HL-60 (cell line): ENCODE measurements around the gene PCGF6.
A peak's percentile ranks its signal among the peaks of the same experiment; 100 is the strongest.

ENCODE experiments used
- DNase-seq, 2 experiments: peaks; one replicate each; pipeline ENCODE4 v3.0.0-alpha.2; 2010 to 2020; ENCODE audit warnings: low read depth in 1 of 2, low spot score in 1 of 2
- H3K27ac ChIP-seq: fragments of 250-450 bp; sonication (Bioruptor Pico); replicated peaks from 2 replicates; pipeline ENCODE4 v1.5.1; 2020; ENCODE audit warnings: mild to moderate bottlenecking, moderate library complexity
- H3K27me3 ChIP-seq: fragments of 250-450 bp; sonication (Bioruptor Pico); 2 replicates; pipeline ENCODE4 v1.5.1; 2021; ENCODE audit warnings: mild to moderate bottlenecking, moderate library complexity; ENCODE audit not compliant: insufficient read depth, poor library complexity, severe bottlenecking
- H3K4me3 ChIP-seq: replicated peaks from 2 replicates; pipeline ENCODE4 v1.5.1; 2011; ENCODE audit warnings: mild to moderate bottlenecking, control low read depth, low read length; ENCODE audit not compliant: insufficient read depth
- GABPA ChIP-seq: IDR thresholded peaks from 2 replicates; pipeline ENCODE4 v1.6.1; 2012; ENCODE audit warnings: low read depth
- POLR2AphosphoS5 ChIP-seq: IDR thresholded peaks from 2 replicates; pipeline ENCODE4 v1.6.1; 2012; ENCODE audit warnings: low read depth
- SPI1 ChIP-seq: IDR thresholded peaks from 2 replicates; pipeline ENCODE4 v1.6.1; 2012; ENCODE audit warnings: low read depth, mild to moderate bottlenecking, borderline replicate concordance
- TF ChIP-seq, protein P1 (sequence below): IDR thresholded peaks from one replicate; pipeline ENCODE4 v1.5.1; 2011; ENCODE audit warnings: low read length, control low read depth, inconsistent platforms; ENCODE audit not compliant: insufficient read depth
- TF ChIP-seq, protein P2 (sequence below): IDR thresholded peaks from 2 replicates; pipeline ENCODE4 v1.6.1; 2012; ENCODE audit warnings: low read depth; ENCODE audit not compliant: insufficient replicate concordance

Gene PCGF6

DNA sequence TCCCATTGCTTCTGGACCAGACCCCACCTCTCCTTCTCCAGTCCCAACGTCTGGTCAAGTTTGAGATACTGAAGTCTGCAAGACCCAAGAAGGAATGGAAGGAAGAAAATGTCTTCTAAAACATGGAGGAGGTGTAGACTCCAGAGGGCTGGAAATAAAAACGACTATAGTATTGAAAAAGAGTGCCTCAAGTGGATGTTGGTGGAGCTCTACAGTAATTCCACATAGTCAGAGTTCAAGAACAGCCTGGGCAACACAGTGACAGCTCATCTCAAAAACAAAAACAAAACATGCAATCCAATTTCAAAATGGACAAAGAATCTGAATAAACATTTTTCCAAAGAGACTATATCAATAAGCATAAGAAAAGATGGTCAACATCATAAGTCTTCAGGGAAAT lies 2.3 kb upstream of the PCGF6 start:
- DNase-seq = no peak
- Histone ChIP-seq H3K4me3 (no peak overlapping the region), H3K27ac (no peak overlapping the region), H3K27me3 (no peaks in the 10 kb centered on the region)
- no peak for TF ChIP-seq POLR2AphosphoS5

DNA sequence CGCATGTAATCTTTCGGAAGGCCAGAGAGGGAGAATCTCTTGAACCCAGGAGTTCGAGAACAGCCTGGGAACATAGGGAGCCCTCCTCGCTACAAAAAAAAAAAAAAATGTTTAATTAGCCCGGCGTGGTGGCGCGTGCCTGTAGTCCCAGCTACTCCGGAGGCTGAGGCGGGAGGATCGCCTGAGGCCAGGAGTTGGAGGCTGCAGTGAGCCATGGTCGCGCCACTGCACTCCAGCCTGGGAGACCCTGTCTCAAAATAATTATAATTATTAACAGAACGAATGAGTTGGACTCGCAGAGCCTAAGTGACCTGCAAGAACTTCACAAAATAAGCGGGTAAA lies 794 bp downstream of the PCGF6 start:
- Histone ChIP-seq H3K27ac (peak overlapping the region; percentile 85), H3K4me3 (peak overlapping the region; percentile 80), H3K27me3 (no peaks in the 10 kb centered on the region)
- no peak for DNase-seq
- TF ChIP-seq GABPA (no peak), SPI1 (no peak)
- TF ChIP-seq, protein P1, sequence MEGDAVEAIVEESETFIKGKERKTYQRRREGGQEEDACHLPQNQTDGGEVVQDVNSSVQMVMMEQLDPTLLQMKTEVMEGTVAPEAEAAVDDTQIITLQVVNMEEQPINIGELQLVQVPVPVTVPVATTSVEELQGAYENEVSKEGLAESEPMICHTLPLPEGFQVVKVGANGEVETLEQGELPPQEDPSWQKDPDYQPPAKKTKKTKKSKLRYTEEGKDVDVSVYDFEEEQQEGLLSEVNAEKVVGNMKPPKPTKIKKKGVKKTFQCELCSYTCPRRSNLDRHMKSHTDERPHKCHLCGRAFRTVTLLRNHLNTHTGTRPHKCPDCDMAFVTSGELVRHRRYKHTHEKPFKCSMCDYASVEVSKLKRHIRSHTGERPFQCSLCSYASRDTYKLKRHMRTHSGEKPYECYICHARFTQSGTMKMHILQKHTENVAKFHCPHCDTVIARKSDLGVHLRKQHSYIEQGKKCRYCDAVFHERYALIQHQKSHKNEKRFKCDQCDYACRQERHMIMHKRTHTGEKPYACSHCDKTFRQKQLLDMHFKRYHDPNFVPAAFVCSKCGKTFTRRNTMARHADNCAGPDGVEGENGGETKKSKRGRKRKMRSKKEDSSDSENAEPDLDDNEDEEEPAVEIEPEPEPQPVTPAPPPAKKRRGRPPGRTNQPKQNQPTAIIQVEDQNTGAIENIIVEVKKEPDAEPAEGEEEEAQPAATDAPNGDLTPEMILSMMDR = no peak

DNA sequence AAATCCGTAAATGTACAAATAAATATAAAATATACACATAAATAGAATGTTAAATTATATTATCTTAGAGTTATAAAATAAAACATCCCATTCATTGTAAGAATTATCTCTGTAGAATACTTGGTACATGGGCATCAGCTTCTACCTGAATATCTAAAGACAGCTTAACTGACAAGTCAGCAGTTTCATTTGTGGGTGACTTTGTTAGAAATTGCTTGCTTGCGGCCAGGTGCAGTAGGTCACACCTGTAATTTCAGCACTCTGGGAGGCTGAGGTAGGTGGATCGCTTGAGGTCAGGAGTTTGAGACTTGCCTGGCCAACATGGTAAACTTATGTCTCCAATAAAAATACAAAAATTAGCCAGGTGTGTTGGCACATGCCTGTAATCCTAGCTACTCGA lies 14.6 kb downstream of the PCGF6 start:
- no peak overlapping the region for H3K4me3 ChIP-seq
- TF ChIP-seq GABPA (no peak), POLR2AphosphoS5 (no peak), SPI1 (no peak)
- TF ChIP-seq, protein P2, sequence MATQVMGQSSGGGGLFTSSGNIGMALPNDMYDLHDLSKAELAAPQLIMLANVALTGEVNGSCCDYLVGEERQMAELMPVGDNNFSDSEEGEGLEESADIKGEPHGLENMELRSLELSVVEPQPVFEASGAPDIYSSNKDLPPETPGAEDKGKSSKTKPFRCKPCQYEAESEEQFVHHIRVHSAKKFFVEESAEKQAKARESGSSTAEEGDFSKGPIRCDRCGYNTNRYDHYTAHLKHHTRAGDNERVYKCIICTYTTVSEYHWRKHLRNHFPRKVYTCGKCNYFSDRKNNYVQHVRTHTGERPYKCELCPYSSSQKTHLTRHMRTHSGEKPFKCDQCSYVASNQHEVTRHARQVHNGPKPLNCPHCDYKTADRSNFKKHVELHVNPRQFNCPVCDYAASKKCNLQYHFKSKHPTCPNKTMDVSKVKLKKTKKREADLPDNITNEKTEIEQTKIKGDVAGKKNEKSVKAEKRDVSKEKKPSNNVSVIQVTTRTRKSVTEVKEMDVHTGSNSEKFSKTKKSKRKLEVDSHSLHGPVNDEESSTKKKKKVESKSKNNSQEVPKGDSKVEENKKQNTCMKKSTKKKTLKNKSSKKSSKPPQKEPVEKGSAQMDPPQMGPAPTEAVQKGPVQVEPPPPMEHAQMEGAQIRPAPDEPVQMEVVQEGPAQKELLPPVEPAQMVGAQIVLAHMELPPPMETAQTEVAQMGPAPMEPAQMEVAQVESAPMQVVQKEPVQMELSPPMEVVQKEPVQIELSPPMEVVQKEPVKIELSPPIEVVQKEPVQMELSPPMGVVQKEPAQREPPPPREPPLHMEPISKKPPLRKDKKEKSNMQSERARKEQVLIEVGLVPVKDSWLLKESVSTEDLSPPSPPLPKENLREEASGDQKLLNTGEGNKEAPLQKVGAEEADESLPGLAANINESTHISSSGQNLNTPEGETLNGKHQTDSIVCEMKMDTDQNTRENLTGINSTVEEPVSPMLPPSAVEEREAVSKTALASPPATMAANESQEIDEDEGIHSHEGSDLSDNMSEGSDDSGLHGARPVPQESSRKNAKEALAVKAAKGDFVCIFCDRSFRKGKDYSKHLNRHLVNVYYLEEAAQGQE = no peak
- TF ChIP-seq, protein P1 = no peak
- H3K27me3 ChIP-seq = no peaks in the 10 kb centered on the region
- DNase-seq = no peak
- no peak overlapping the region for H3K27ac ChIP-seq

DNA sequence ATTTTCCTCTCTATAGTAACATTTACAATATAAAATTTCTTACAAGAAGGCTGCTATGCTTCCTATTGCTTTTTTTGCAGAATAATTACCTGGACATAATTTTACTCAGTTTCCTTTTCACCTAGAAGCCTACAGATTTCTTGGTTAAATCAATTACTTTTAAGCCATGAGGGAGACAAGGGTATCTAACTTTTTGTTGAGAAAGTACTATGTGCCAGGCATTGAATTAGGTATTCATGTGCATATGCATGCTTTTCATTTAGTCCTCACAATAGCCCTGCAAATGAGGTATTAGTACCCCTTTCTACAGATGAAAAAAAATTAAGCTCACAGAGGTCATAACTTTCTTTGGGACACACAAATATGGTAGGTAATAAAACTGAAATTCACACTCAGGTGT lies 16.4 kb downstream of the PCGF6 start:
- TF ChIP-seq, protein P1 = no peak
- TF ChIP-seq GABPA = no peak
- TF ChIP-seq POLR2AphosphoS5 = no peak
- no peak for TF ChIP-seq SPI1
- TF ChIP-seq, protein P2 = no peak
- no peak overlapping the region for H3K27ac ChIP-seq
- no peak for DNase-seq

More for the DNA sequence above, 16.4 kb downstream of the PCGF6 start:
- Histone ChIP-seq H3K4me3 (no peak overlapping the region), H3K27me3 (no peaks in the 10 kb centered on the region)
